OCI-LY1 (cell line): ENCODE measurements around the gene CAMK2D.

Experiments
- H2AFZ ChIP-seq: fragments of 200-600 bp; sonication (generic), shearing (Covaris generic); 2 replicates; pipeline ENCODE4 v1.6.0; 2014; ENCODE audit warnings: antibody characterized with exemption, mild to moderate bottlenecking, low read length
- H3F3A ChIP-seq: fragments of 200-600 bp; sonication (generic), shearing (Covaris generic); 2 replicates; pipeline ENCODE4 v1.6.0; 2014; ENCODE audit warnings: mild to moderate bottlenecking, antibody characterized with exemption, low read length, moderate library complexity; ENCODE audit not compliant: insufficient read depth
- H3K27ac ChIP-seq: fragments of 200-600 bp; sonication (generic); 2 replicates; pipeline ENCODE4 v1.5.1; 2014; ENCODE audit warnings: low read length, mixed run types, mild to moderate bottlenecking, low read depth; ENCODE audit not compliant: poor library complexity, severe bottlenecking
- H3K27me3 ChIP-seq: fragments of 200-600 bp; sonication (generic); 2 replicates; pipeline ENCODE4 v1.6.0; 2014; ENCODE audit warnings: antibody characterized with exemption, mild to moderate bottlenecking, low read length, moderate library complexity; ENCODE audit not compliant: insufficient read depth
- H3K36me3 ChIP-seq: fragments of 200-600 bp; sonication (generic); 2 replicates; pipeline ENCODE4 v1.6.1; 2014; ENCODE audit warnings: mild to moderate bottlenecking, antibody characterized with exemption, low read length, moderate library complexity, mixed read lengths; ENCODE audit not compliant: insufficient read depth
- H3K4me1 ChIP-seq: fragments of 200-600 bp; sonication (generic); 2 replicates; pipeline ENCODE4 v1.5.1; 2014; ENCODE audit warnings: mild to moderate bottlenecking, low read length, moderate library complexity; ENCODE audit not compliant: insufficient read depth, severe bottlenecking
- H3K4me2 ChIP-seq: fragments of 200-600 bp; sonication (generic), shearing (Covaris generic); 2 replicates; pipeline ENCODE4 v1.6.1; 2014; ENCODE audit warnings: low read length
- H3K4me3 ChIP-seq: fragments of 200-600 bp; sonication (generic); 2 replicates; pipeline ENCODE4 v1.5.1; 2014; ENCODE audit warnings: low read length, low read depth, mild to moderate bottlenecking, mixed read lengths; ENCODE audit not compliant: poor library complexity, severe bottlenecking
- H3K79me2 ChIP-seq: fragments of 200-600 bp; shearing (Covaris generic); 2 replicates; pipeline ENCODE4 v1.6.1; 2016; ENCODE audit warnings: mixed run types, low read length, mixed read lengths; ENCODE audit not compliant: insufficient read depth
- H3K9ac ChIP-seq: fragments of 200-600 bp; sonication (generic), shearing (Covaris generic); 2 replicates; pipeline ENCODE4 v1.6.1; 2014; ENCODE audit warnings: mild to moderate bottlenecking, low read length, mixed read lengths
- H3K9me2 ChIP-seq: fragments of 200-600 bp; sonication (generic), shearing (Covaris generic); 2 replicates; pipeline ENCODE4 v1.6.1; 2014; ENCODE audit warnings: low read depth, mild to moderate bottlenecking, low read length, mixed read lengths
- H3K9me3 ChIP-seq: fragments of 200-600 bp; shearing (Covaris generic); 2 replicates; pipeline ENCODE4 v1.6.1; 2014; ENCODE audit warnings: low read length, mixed read lengths
- H4K20me1 ChIP-seq: fragments of 200-600 bp; sonication (generic), shearing (Covaris generic); 2 replicates; pipeline ENCODE4 v1.6.0; 2016; ENCODE audit warnings: mild to moderate bottlenecking, low read length; ENCODE audit not compliant: insufficient read depth
- CTCF ChIP-seq: fragments of 200-600 bp; sonication (generic), shearing (Covaris generic); IDR thresholded peaks from 2 replicates; pipeline ENCODE4 v1.5.1; 2017; ENCODE audit warnings: mild to moderate bottlenecking, antibody characterized with exemption, low read length, moderate library complexity, mixed read lengths
- EZH2 ChIP-seq: fragments of 200-600 bp; sonication (generic), shearing (Covaris generic); IDR thresholded peaks from 2 replicates; pipeline ENCODE4 v1.8.0; 2017; ENCODE audit warnings: borderline replicate concordance, mixed run types, mild to moderate bottlenecking, antibody characterized with exemption, low read length, moderate library complexity, mixed read lengths

The CAMK2D gene

GRCh38 chr4:113607998-113608397, 153.5 kb downstream of the CAMK2D start:
- H3K9me3 ChIP-seq = no peaks in the 10 kb centered on the region
- H3K4me2 ChIP-seq = peak overlapping the region; percentile 44
- no peaks in the 10 kb centered on the region for H3K9me2 ChIP-seq
- peaks cover 83% of the 10 kb centered on the region for H3K4me1 ChIP-seq
- H3K79me2 ChIP-seq = peaks cover 15% of the 10 kb centered on the region; the same call in 1 of the 2 replicates
- H3K4me3 ChIP-seq = peak overlapping the region; percentile 22
- H3F3A ChIP-seq = no peaks in the 10 kb centered on the region
- no peak overlapping the region for H2AFZ ChIP-seq
- TF ChIP-seq CTCF = no peak
- no peak for TF ChIP-seq EZH2
- H3K9ac ChIP-seq = peak overlapping the region; percentile 37
- H3K27me3 ChIP-seq = no peaks in the 10 kb centered on the region
- H3K36me3 ChIP-seq = peaks cover 30% of the 10 kb centered on the region
- peak overlapping the region; percentile 84 for H3K27ac ChIP-seq
- H4K20me1 ChIP-seq = no peaks in the 10 kb centered on the region

GRCh38 chr4:113607147-113607720, 154.3 kb downstream of the CAMK2D start:
- Histone ChIP-seq H3K27ac (peak overlapping the region; percentile 84), H3K27me3 (no peaks in the 10 kb centered on the region), H3K4me3 (peak overlapping the region; percentile 22), H3K36me3 (peaks cover 35% of the 10 kb centered on the region), H3K9me3 (no peaks in the 10 kb centered on the region), H3K9me2 (no peaks in the 10 kb centered on the region), H3F3A (no peaks in the 10 kb centered on the region), H3K9ac (peak overlapping the region; percentile 37), H2AFZ (no peak overlapping the region), H3K4me1 (peaks cover 83% of the 10 kb centered on the region), H3K4me2 (peak overlapping the region; percentile 44), H3K79me2 (peaks cover 12% of the 10 kb centered on the region; the same call in 1 of the 2 replicates), H4K20me1 (no peaks in the 10 kb centered on the region)
- no peak for TF ChIP-seq CTCF
- TF ChIP-seq EZH2 = no peak

- no peaks in the 10 kb centered on the region for H3F3A ChIP-seq
- peak overlapping the region; percentile 84 for H3K27ac ChIP-seq
- peaks cover 66% of the 10 kb centered on the region for H3K4me1 ChIP-seq
- no peak overlapping the region for H3K4me2 ChIP-seq
- H2AFZ ChIP-seq = no peak overlapping the region
- H3K4me3 ChIP-seq = no peak overlapping the region
- TF ChIP-seq EZH2 (no peak), CTCF (no peak)
- no peaks in the 10 kb centered on the region for H3K9me2 ChIP-seq
- H3K9ac ChIP-seq = no peak overlapping the region
- peaks cover 8% of the 10 kb centered on the region; the same call in 1 of the 2 replicates for H3K79me2 ChIP-seq
- H3K9me3 ChIP-seq = no peaks in the 10 kb centered on the region
- no peaks in the 10 kb centered on the region for H4K20me1 ChIP-seq
- no peaks in the 10 kb centered on the region for H3K27me3 ChIP-seq
- peaks cover 42% of the 10 kb centered on the region for H3K36me3 ChIP-seq
Observed at GRCh38 chr4:113604955-113605354, 156.6 kb downstream of the CAMK2D start.
